ENCODE results near the gene THAP3.

The THAP3 gene

DNA sequence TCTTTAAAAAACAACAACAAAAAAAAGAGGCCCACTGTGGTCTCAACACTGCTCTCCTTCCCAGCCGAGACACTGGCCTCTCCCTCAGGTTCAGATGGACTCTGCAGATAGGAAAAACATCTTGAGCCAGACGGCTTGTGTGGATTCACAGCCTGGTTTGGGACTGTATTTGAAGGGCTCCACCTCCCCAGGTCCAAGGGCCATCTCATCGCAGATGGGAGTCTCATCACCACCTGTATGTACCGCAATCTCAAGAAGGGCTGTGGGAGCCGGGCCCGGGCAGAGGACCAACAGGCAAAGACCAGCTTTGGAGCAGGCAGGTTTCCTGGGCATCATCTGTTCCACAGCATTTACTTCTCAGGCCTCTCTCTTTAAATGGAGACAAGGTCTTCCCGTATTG, 34.6 kb upstream of the THAP3 start:
- Histone ChIP-seq H3K36me3 (ENCODE audit: control insufficient read depth, insufficient read depth, low read length) (peaks cover 8% of the 10 kb centered on the region), H2BK15ac (replicated peaks; ENCODE audit: low read depth) (no peak overlapping the region), H2AK5ac (ENCODE audit: low read length) (no peak overlapping the region), H4K5ac (ENCODE audit: low read length) (no peak overlapping the region), H2BK120ac (ENCODE audit: low read depth, low read length) (no peak overlapping the region), H3K4me2 (ENCODE audit: low read length) (no peak overlapping the region), H3K27me3 (ENCODE audit: insufficient read depth, low read length, poor library complexity) (no peaks in the 10 kb centered on the region), H3K4ac (ENCODE audit: low read depth, low read length) (no peak overlapping the region), H4K8ac (ENCODE audit: low read depth, low read length) (no peak overlapping the region), H3K56ac (ENCODE audit: low read length) (no peak overlapping the region), H3K4me1 (ENCODE audit: control insufficient read depth, low read depth, low read length) (no peaks in the 10 kb centered on the region), H3K9ac (ENCODE audit: low read length) (no peak overlapping the region), H3K79me2 (ENCODE audit: control insufficient read depth, insufficient read depth, low read length) (no peaks in the 10 kb centered on the region), H3K4me3 (ENCODE audit: low read length) (no peak overlapping the region), H3K27ac (ENCODE audit: low read depth, low read length) (no peak overlapping the region), H3K79me1 (ENCODE audit: low read length) (no peaks in the 10 kb centered on the region), H3K23ac (ENCODE audit: low read length) (no peak overlapping the region), H3K18ac (ENCODE audit: low read length) (no peak overlapping the region), H2BK5ac (ENCODE audit: low read length) (no peak overlapping the region)
- no CpG with 5 or more reads among the region's 7 CpGs for WGBS (ENCODE audit: extremely low coverage, insufficient coverage, low lambda C conversion rate)
- DNase-seq: no peak

DNA sequence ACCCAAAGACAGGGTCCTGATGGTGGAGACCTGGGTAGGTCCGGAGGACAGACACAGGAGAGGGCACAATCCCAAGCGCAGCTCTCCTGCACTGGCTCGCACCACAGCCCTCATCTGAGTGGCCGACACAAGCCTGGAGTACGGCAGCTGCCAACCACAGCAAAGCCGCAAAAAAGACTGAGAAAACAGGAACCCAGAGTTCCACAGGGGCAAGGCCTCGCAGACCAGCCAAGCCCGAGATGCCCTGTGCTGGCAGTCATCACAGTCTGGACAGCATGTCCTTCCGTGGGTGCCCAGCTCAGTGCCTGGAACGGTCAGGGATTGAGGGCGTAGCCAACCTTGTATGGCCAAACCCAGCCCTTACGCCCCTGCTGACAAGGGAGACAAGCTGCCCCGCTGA, 33.4 kb upstream of the THAP3 start:
- no peak overlapping the region for H2BK15ac ChIP-seq (replicated peaks; ENCODE audit: low read depth)

DNA sequence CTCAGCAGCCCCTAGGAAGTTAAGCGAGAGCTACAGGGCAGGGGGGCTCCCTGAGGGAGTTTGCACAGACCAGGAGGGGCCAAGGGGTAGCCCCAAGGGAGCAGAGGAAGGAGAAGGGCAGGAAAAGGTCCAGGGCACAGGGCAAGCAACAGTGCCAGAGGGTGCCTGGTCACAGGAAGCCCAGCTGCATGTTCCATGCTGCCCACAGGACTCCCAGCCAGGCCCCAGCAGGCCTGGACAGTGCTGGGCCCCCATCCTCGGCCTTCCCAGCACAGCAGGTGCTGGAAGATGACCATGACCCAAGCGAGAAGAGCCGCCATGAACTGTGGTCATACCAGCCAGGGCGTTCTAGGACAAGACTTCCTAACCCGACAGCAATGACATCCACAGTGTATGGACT, 33.0 kb upstream of the THAP3 start:
- no peak for DNase-seq
- Histone ChIP-seq H4K8ac (ENCODE audit: low read depth, low read length) (no peak overlapping the region), H4K5ac (ENCODE audit: low read length) (no peak overlapping the region), H3K27me3 (ENCODE audit: insufficient read depth, low read length, poor library complexity) (no peaks in the 10 kb centered on the region), H3K79me2 (ENCODE audit: control insufficient read depth, insufficient read depth, low read length) (no peaks in the 10 kb centered on the region), H3K56ac (ENCODE audit: low read length) (no peak overlapping the region), H3K79me1 (ENCODE audit: low read length) (peaks cover 2% of the 10 kb centered on the region), H2BK120ac (ENCODE audit: low read depth, low read length) (no peak overlapping the region), H3K23ac (ENCODE audit: low read length) (no peak overlapping the region), H3K9ac (ENCODE audit: low read length) (no peak overlapping the region), H3K4ac (ENCODE audit: low read depth, low read length) (no peak overlapping the region), H3K27ac (ENCODE audit: low read depth, low read length) (no peak overlapping the region), H3K36me3 (ENCODE audit: control insufficient read depth, insufficient read depth, low read length) (peaks cover 8% of the 10 kb centered on the region), H3K4me1 (ENCODE audit: control insufficient read depth, low read depth, low read length) (no peaks in the 10 kb centered on the region), H2BK5ac (ENCODE audit: low read length) (no peak overlapping the region), H3K4me3 (ENCODE audit: low read length) (no peak overlapping the region), H3K18ac (ENCODE audit: low read length) (no peak overlapping the region), H2BK15ac (replicated peaks; ENCODE audit: low read depth) (no peak overlapping the region), H3K4me2 (ENCODE audit: low read length) (no peak overlapping the region), H2AK5ac (ENCODE audit: low read length) (no peak overlapping the region)
- no CpG with 5 or more reads among the region's 6 CpGs for WGBS (ENCODE audit: extremely low coverage, insufficient coverage, low lambda C conversion rate)

More for the DNA sequence above, 33.4 kb upstream of the THAP3 start:
- Histone ChIP-seq H3K79me1 (ENCODE audit: low read length) (no peaks in the 10 kb centered on the region), H3K9ac (ENCODE audit: low read length) (no peak overlapping the region), H3K4me2 (ENCODE audit: low read length) (no peak overlapping the region), H2BK5ac (ENCODE audit: low read length) (no peak overlapping the region), H3K36me3 (ENCODE audit: control insufficient read depth, insufficient read depth, low read length) (peaks cover 8% of the 10 kb centered on the region), H3K4me3 (ENCODE audit: low read length) (no peak overlapping the region), H3K18ac (ENCODE audit: low read length) (no peak overlapping the region), H4K8ac (ENCODE audit: low read depth, low read length) (no peak overlapping the region), H3K56ac (ENCODE audit: low read length) (no peak overlapping the region), H3K23ac (ENCODE audit: low read length) (no peak overlapping the region), H3K27ac (ENCODE audit: low read depth, low read length) (no peak overlapping the region), H2AK5ac (ENCODE audit: low read length) (no peak overlapping the region), H3K79me2 (ENCODE audit: control insufficient read depth, insufficient read depth, low read length) (no peaks in the 10 kb centered on the region), H3K4ac (ENCODE audit: low read depth, low read length) (no peak overlapping the region), H3K27me3 (ENCODE audit: insufficient read depth, low read length, poor library complexity) (no peaks in the 10 kb centered on the region), H4K5ac (ENCODE audit: low read length) (no peak overlapping the region), H3K4me1 (ENCODE audit: control insufficient read depth, low read depth, low read length) (no peaks in the 10 kb centered on the region), H2BK120ac (ENCODE audit: low read depth, low read length) (no peak overlapping the region)
- no CpG with 5 or more reads among the region's 13 CpGs for WGBS (ENCODE audit: extremely low coverage, insufficient coverage, low lambda C conversion rate)
- no peak for DNase-seq

DNA sequence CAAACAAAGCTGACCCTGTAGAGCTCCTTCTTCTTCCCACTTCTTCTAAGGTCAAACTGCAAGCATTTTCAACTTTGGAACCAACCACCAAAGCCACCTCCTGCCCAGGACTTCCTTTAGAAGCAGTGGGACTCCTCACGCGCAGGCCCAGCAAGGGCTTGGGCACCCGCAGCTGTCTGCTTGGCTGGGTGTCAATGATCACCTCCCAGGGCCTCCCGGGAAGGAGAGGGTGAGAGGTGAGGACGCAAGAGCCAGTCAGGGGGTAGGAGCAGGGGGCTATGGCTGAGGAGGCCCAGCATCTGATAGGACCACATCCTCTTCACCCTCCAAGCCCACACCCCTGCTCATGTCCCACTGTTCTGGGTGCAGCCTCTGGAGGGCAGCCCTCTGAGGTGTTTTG, 32.2 kb upstream of the THAP3 start:
- H3K56ac ChIP-seq (ENCODE audit: low read length): no peak overlapping the region
- H4K5ac ChIP-seq (ENCODE audit: low read length): no peak overlapping the region
- no peak for DNase-seq
- H2BK5ac ChIP-seq (ENCODE audit: low read length): no peak overlapping the region
- H3K4ac ChIP-seq (ENCODE audit: low read depth, low read length): no peak overlapping the region
- no CpG with 5 or more reads among the region's 5 CpGs for WGBS (ENCODE audit: extremely low coverage, insufficient coverage, low lambda C conversion rate)
- H3K79me1 ChIP-seq (ENCODE audit: low read length): peaks cover 5% of the 10 kb centered on the region
- no peaks in the 10 kb centered on the region for H3K4me1 ChIP-seq (ENCODE audit: control insufficient read depth, low read depth, low read length)
- no peak overlapping the region for H3K4me3 ChIP-seq (ENCODE audit: low read length)
- no peak overlapping the region for H2AK5ac ChIP-seq (ENCODE audit: low read length)
- H3K9ac ChIP-seq (ENCODE audit: low read length): no peak overlapping the region
- no peak overlapping the region for H3K27ac ChIP-seq (ENCODE audit: low read depth, low read length)
- H3K4me2 ChIP-seq (ENCODE audit: low read length): no peak overlapping the region
- no peak overlapping the region for H4K8ac ChIP-seq (ENCODE audit: low read depth, low read length)
- H2BK120ac ChIP-seq (ENCODE audit: low read depth, low read length): no peak overlapping the region
- H3K79me2 ChIP-seq (ENCODE audit: control insufficient read depth, insufficient read depth, low read length): peaks cover 2% of the 10 kb centered on the region
- no peaks in the 10 kb centered on the region for H3K27me3 ChIP-seq (ENCODE audit: insufficient read depth, low read length, poor library complexity)
- no peak overlapping the region for H3K18ac ChIP-seq (ENCODE audit: low read length)
- H3K36me3 ChIP-seq (ENCODE audit: control insufficient read depth, insufficient read depth, low read length): peaks cover 13% of the 10 kb centered on the region
- no peak overlapping the region for H2BK15ac ChIP-seq (replicated peaks; ENCODE audit: low read depth)
- H3K23ac ChIP-seq (ENCODE audit: low read length): no peak overlapping the region

DNA sequence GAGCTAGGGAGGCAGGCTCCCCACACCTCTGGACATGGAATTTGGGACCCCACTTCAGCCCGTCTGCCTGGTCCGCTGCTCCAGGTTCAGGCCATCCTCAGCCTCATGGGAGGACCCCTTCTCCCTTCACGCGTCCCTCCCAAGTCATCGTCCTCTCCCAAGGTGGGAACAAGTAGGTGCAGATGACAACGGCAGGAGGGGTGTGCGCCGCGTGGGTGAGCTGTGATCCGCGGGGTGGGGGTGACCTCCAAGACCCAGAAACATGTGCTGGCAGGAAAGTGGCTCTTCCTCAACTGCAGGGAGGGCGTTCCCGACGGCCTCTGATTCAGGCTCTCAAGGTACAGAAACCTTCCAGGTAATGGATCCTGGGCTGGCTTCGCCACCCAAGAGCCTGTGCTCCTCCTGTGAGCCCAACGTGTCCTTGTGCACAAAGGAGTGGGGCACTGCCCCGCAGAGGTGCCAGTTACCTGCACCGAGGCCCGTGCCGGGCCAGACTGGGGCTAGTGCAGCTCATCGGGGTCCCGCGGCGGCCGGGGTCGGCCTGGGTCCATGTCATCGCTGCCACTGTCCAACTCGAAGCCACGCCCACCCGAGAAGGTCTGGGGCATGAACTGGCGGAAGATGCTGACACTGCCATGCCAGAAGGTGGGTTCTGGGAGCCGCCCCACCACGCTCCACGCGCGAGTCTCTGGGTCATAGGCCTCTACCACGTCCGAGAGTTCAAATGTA, 31.6 kb upstream of the THAP3 start:
- Histone ChIP-seq H3K23ac (ENCODE audit: low read length) (no peak overlapping the region), H2BK5ac (ENCODE audit: low read length) (no peak overlapping the region), H3K27me3 (ENCODE audit: insufficient read depth, low read length, poor library complexity) (no peaks in the 10 kb centered on the region), H2BK120ac (ENCODE audit: low read depth, low read length) (no peak overlapping the region), H3K79me2 (ENCODE audit: control insufficient read depth, insufficient read depth, low read length) (peaks cover 8% of the 10 kb centered on the region), H2AK5ac (ENCODE audit: low read length) (no peak overlapping the region), H4K5ac (ENCODE audit: low read length) (no peak overlapping the region), H3K56ac (ENCODE audit: low read length) (no peak overlapping the region), H4K8ac (ENCODE audit: low read depth, low read length) (no peak overlapping the region), H3K18ac (ENCODE audit: low read length) (no peak overlapping the region), H3K36me3 (ENCODE audit: control insufficient read depth, insufficient read depth, low read length) (peaks cover 14% of the 10 kb centered on the region), H3K79me1 (ENCODE audit: low read length) (peaks cover 11% of the 10 kb centered on the region), H3K4me3 (ENCODE audit: low read length) (no peak overlapping the region), H3K4me2 (ENCODE audit: low read length) (no peak overlapping the region), H3K27ac (ENCODE audit: low read depth, low read length) (no peak overlapping the region), H3K9ac (ENCODE audit: low read length) (no peak overlapping the region), H3K4me1 (ENCODE audit: control insufficient read depth, low read depth, low read length) (no peaks in the 10 kb centered on the region), H2BK15ac (replicated peaks; ENCODE audit: low read depth) (no peak overlapping the region), H3K4ac (ENCODE audit: low read depth, low read length) (no peak overlapping the region)
- no CpG with 5 or more reads among the region's 38 CpGs for WGBS (ENCODE audit: extremely low coverage, insufficient coverage, low lambda C conversion rate)
- DNase-seq: no peak

DNA sequence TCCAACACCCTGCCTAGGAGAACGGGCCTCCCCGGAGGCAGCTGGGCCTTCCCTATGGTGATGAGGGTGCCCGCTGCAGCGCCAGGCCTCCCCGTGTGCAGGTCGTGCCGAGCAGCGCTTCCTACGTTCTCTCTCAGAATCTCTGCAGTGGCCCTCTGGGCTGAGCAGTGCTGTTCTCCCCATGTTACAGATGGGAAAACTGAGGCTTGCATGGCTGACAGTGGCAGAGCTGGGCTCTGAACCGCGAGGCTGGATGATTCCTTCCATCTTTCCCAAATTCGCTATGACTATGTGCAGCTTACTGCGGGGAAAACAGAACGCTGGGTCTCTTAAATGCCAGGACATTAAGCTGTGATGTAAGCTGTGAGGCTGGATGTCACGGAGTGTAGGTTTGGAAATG, 30.9 kb upstream of the THAP3 start:
- Histone ChIP-seq H3K4me2 (ENCODE audit: low read length) (no peak overlapping the region), H3K27ac (ENCODE audit: low read depth, low read length) (no peak overlapping the region), H3K27me3 (ENCODE audit: insufficient read depth, low read length, poor library complexity) (no peaks in the 10 kb centered on the region), H4K8ac (ENCODE audit: low read depth, low read length) (no peak overlapping the region), H2BK5ac (ENCODE audit: low read length) (no peak overlapping the region), H3K23ac (ENCODE audit: low read length) (no peak overlapping the region), H3K4me3 (ENCODE audit: low read length) (no peak overlapping the region), H2BK15ac (replicated peaks; ENCODE audit: low read depth) (no peak overlapping the region), H2AK5ac (ENCODE audit: low read length) (no peak overlapping the region), H4K5ac (ENCODE audit: low read length) (no peak overlapping the region), H3K36me3 (ENCODE audit: control insufficient read depth, insufficient read depth, low read length) (peaks cover 14% of the 10 kb centered on the region), H3K4ac (ENCODE audit: low read depth, low read length) (no peak overlapping the region), H3K9ac (ENCODE audit: low read length) (no peak overlapping the region), H3K56ac (ENCODE audit: low read length) (no peak overlapping the region), H2BK120ac (ENCODE audit: low read depth, low read length) (no peak overlapping the region), H3K79me2 (ENCODE audit: control insufficient read depth, insufficient read depth, low read length) (peaks cover 9% of the 10 kb centered on the region), H3K4me1 (ENCODE audit: control insufficient read depth, low read depth, low read length) (no peaks in the 10 kb centered on the region), H3K79me1 (ENCODE audit: low read length) (peaks cover 11% of the 10 kb centered on the region), H3K18ac (ENCODE audit: low read length) (no peak overlapping the region)
- no peak for DNase-seq
- no CpG with 5 or more reads among the region's 15 CpGs for WGBS (ENCODE audit: extremely low coverage, insufficient coverage, low lambda C conversion rate)
